Sigmoid colon (tissue), 4 donors: ENCODE results near the gene NLN.
"Not testable (repeated sequence)": the region's sequence is repeated elsewhere in the genome, so short reads cannot be mapped to it uniquely, and the experiment has no call there.

Experiments
- POLR2A ChIP-seq, 2 donors: fragments of 450-650 bp; IDR thresholded peaks; one replicate each; pipeline ENCODE4 v1.6.1; 2016; ENCODE audit warnings: antibody characterized with exemption in 2 of 2, mild to moderate bottlenecking in 2 of 2, moderate library complexity in 2 of 2
- POLR2AphosphoS5 ChIP-seq, 4 donors: sonication (generic); formaldehyde crosslinking; IDR thresholded peaks; one replicate each; pipeline ENCODE4 v1.6.1; 2017; ENCODE audit warnings: antibody characterized with exemption in 4 of 4
- TF ChIP-seq, protein P1 (sequence below), 4 experiments: fragments of 450-650 bp in 3 of 4; fragments of 200-600 bp in 1 of 4; IDR thresholded peaks; one replicate each; pipeline ENCODE4 v1.5.1; 2016 to 2019; ENCODE audit warnings: antibody characterized with exemption in 4 of 4, mild to moderate bottlenecking in 3 of 4, moderate library complexity in 2 of 4

GRCh38 chr5:65788296-65788695 is 66.3 kb downstream of the NLN start:
- not testable (repeated sequence) for TF ChIP-seq POLR2AphosphoS5, POLR2A (IDR thresholded peaks at IDR 0.05)
- TF ChIP-seq, protein P1, sequence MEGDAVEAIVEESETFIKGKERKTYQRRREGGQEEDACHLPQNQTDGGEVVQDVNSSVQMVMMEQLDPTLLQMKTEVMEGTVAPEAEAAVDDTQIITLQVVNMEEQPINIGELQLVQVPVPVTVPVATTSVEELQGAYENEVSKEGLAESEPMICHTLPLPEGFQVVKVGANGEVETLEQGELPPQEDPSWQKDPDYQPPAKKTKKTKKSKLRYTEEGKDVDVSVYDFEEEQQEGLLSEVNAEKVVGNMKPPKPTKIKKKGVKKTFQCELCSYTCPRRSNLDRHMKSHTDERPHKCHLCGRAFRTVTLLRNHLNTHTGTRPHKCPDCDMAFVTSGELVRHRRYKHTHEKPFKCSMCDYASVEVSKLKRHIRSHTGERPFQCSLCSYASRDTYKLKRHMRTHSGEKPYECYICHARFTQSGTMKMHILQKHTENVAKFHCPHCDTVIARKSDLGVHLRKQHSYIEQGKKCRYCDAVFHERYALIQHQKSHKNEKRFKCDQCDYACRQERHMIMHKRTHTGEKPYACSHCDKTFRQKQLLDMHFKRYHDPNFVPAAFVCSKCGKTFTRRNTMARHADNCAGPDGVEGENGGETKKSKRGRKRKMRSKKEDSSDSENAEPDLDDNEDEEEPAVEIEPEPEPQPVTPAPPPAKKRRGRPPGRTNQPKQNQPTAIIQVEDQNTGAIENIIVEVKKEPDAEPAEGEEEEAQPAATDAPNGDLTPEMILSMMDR (IDR thresholded peaks at IDR 0.05): not testable (repeated sequence)
